Hepatocyte (in vitro differentiated cells): Measurements from ENCODE around the gene PROCR.

Source experiments
- EZH2 ChIP-seq: fragments of 200-600 bp; sonication (generic); IDR thresholded peaks from 2 replicates; pipeline ENCODE4 v1.6.1; 2016; ENCODE audit warnings: antibody characterized with exemption, mild to moderate bottlenecking, borderline replicate concordance
- TF ChIP-seq, protein P1 (sequence below): fragments of 200-600 bp; sonication (generic); IDR thresholded peaks from 2 replicates; pipeline ENCODE4 v1.5.1; 2016; ENCODE audit warnings: antibody characterized with exemption, mild to moderate bottlenecking; ENCODE audit not compliant: poor library complexity

DNA sequence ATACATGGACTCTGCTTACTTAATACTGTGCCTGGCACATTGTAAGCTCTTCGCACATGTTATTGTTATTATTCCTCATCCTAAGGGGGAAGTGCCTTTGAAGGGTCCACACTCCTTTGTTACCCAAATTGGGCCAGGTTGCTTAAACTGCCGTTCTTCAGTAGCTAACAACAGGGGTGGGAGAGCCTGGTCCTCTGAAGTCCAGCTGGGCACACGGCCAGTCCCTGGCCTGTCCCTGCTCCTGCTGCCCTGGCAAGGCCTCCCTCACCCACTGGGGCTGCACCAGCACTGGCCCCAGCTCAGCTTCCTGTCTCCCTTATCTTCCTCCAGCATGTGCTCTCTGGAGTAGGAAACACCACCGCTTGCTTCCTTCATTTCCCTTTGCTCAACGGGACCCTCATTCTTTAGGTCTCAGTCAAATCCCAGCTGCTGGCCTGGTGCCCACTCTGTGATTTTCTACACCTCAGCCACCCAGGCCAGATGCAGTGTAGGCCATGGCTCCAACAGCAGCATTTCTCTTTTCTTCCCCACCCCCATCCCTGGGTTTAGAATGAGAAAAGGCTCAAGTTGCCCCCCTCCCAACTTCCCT lies 5.5 kb upstream of the PROCR start:
- TF ChIP-seq, protein P1, sequence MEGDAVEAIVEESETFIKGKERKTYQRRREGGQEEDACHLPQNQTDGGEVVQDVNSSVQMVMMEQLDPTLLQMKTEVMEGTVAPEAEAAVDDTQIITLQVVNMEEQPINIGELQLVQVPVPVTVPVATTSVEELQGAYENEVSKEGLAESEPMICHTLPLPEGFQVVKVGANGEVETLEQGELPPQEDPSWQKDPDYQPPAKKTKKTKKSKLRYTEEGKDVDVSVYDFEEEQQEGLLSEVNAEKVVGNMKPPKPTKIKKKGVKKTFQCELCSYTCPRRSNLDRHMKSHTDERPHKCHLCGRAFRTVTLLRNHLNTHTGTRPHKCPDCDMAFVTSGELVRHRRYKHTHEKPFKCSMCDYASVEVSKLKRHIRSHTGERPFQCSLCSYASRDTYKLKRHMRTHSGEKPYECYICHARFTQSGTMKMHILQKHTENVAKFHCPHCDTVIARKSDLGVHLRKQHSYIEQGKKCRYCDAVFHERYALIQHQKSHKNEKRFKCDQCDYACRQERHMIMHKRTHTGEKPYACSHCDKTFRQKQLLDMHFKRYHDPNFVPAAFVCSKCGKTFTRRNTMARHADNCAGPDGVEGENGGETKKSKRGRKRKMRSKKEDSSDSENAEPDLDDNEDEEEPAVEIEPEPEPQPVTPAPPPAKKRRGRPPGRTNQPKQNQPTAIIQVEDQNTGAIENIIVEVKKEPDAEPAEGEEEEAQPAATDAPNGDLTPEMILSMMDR, result no peak
- TF ChIP-seq EZH2, result no peak
